Mesenchymal stem cell (in vitro differentiated cells and primary cell): ENCODE results near the gene TBC1D22A.

Source experiments
- DNase-seq: peaks from one replicate; pipeline ENCODE4 v3.0.0-alpha.2; 2013
- H2AFZ ChIP-seq: one replicate; pipeline ENCODE4 v1.6.1; 2013; ENCODE audit warnings: low read depth, mild to moderate bottlenecking, control low read depth, inconsistent platforms, low read length, moderate library complexity
- H2AK5ac ChIP-seq: 2 replicates; pipeline ENCODE4 v1.6.1; 2013; ENCODE audit warnings: low read length, moderate library complexity, mild to moderate bottlenecking, inconsistent platforms; ENCODE audit not compliant: severe bottlenecking
- H2BK120ac ChIP-seq: one replicate; pipeline ENCODE4 v1.6.1; 2013; ENCODE audit warnings: low read depth, mild to moderate bottlenecking, inconsistent platforms, low read length, moderate library complexity
- H2BK12ac ChIP-seq, 2 experiments: one replicate each; pipeline ENCODE4 v1.6.1; 2013; ENCODE audit warnings: inconsistent platforms in 2 of 2, low read length in 2 of 2, mild to moderate bottlenecking in 2 of 2, moderate library complexity in 2 of 2, control low read depth in 1 of 2
- H2BK15ac ChIP-seq: one replicate; pipeline ENCODE4 v1.6.1; 2013; ENCODE audit warnings: mild to moderate bottlenecking, low read depth, inconsistent platforms; ENCODE audit not compliant: poor library complexity, severe bottlenecking
- H2BK5ac ChIP-seq: 2 replicates; pipeline ENCODE4 v1.6.1; 2013; ENCODE audit warnings: low read depth, mild to moderate bottlenecking, low read length, control low read depth, inconsistent platforms; ENCODE audit not compliant: poor library complexity, severe bottlenecking
- H3K14ac ChIP-seq, 2 experiments: one replicate each; pipeline ENCODE4 v1.6.1; 2013; ENCODE audit warnings: inconsistent platforms in 2 of 2, low read length in 2 of 2, control low read depth in 1 of 2, mild to moderate bottlenecking in 1 of 2, moderate library complexity in 1 of 2
- H3K18ac ChIP-seq, 2 experiments: one replicate each; pipeline ENCODE4 v1.6.1; 2013; ENCODE audit warnings: inconsistent platforms in 2 of 2, low read length in 2 of 2, control low read depth in 1 of 2, low read depth in 1 of 2, mild to moderate bottlenecking in 1 of 2
- H3K23ac ChIP-seq, 2 experiments: one replicate each; pipeline ENCODE4 v1.6.1; 2013; ENCODE audit warnings: inconsistent platforms in 2 of 2, low read length in 2 of 2, mild to moderate bottlenecking in 2 of 2, moderate library complexity in 2 of 2, control low read depth in 1 of 2
- H3K27ac ChIP-seq: 2 replicates; pipeline ENCODE4 v1.5.1; 2013; ENCODE audit warnings: mild to moderate bottlenecking, moderate library complexity, low read length, control low read depth, inconsistent platforms; ENCODE audit not compliant: poor library complexity, severe bottlenecking
- H3K27me3 ChIP-seq, 2 experiments: 2 replicates each; pipeline versions ENCODE4 v1.6.1 to v1.7.0; 2013; ENCODE audit warnings: low read length in 2 of 2, mild to moderate bottlenecking in 2 of 2, moderate library complexity in 2 of 2, control low read depth in 1 of 2, inconsistent platforms in 1 of 2; ENCODE audit not compliant: control insufficient read depth in 1 of 2, insufficient read depth in 1 of 2
- H3K36me3 ChIP-seq, 2 experiments: 2 replicates each; pipeline versions ENCODE4 v1.6.1 to v1.7.0; 2013; ENCODE audit warnings: low read length in 2 of 2, control low read depth in 1 of 2, inconsistent platforms in 1 of 2, low read depth in 1 of 2, mild to moderate bottlenecking in 1 of 2; ENCODE audit not compliant: insufficient read depth in 2 of 2, control insufficient read depth in 1 of 2
- H3K4ac ChIP-seq, 2 experiments: one replicate each; pipeline ENCODE4 v1.6.1; 2013; ENCODE audit warnings: inconsistent platforms in 2 of 2, low read length in 2 of 2, mild to moderate bottlenecking in 2 of 2, moderate library complexity in 2 of 2, control low read depth in 1 of 2, low read depth in 1 of 2
- H3K4me1 ChIP-seq: 2 replicates; pipeline ENCODE4 v1.6.1; 2013; ENCODE audit warnings: low read depth, low read length, control low read depth; ENCODE audit not compliant: control insufficient read depth, insufficient read depth
- H3K4me2 ChIP-seq: 2 replicates; pipeline ENCODE4 v1.6.1; 2013; ENCODE audit warnings: low read length, mild to moderate bottlenecking, inconsistent platforms; ENCODE audit not compliant: poor library complexity, severe bottlenecking
- H3K4me3 ChIP-seq, 2 experiments: 2 replicates each; pipeline versions ENCODE4 v1.5.1 to v1.7.0; 2013; ENCODE audit warnings: low read length in 2 of 2, mild to moderate bottlenecking in 2 of 2, control low read depth in 1 of 2, low read depth in 1 of 2; ENCODE audit not compliant: insufficient read depth in 1 of 2
- H3K79me1 ChIP-seq: replicated peaks from 2 replicates; pipeline ENCODE4 v1.6.1; 2013; ENCODE audit warnings: mild to moderate bottlenecking, control low read depth, low read length, inconsistent platforms; ENCODE audit not compliant: poor library complexity, severe bottlenecking
- H3K9ac ChIP-seq: 2 replicates; pipeline ENCODE4 v1.7.0; 2013; ENCODE audit warnings: mild to moderate bottlenecking, low read length, moderate library complexity
- H3K9me3 ChIP-seq: 2 replicates; pipeline ENCODE4 v1.7.0; 2013; ENCODE audit warnings: mild to moderate bottlenecking, low read length; ENCODE audit not compliant: control insufficient read depth
- H4K8ac ChIP-seq: one replicate; pipeline ENCODE4 v1.6.1; 2013; ENCODE audit warnings: inconsistent platforms, mild to moderate bottlenecking, low read length, moderate library complexity
- H4K91ac ChIP-seq: one replicate; pipeline ENCODE4 v1.6.1; 2013; ENCODE audit warnings: mild to moderate bottlenecking, low read length, inconsistent platforms
- WGBS: methylation state at CpG from one replicate; pipeline ENCODE4 v1.1.7; 2013; ENCODE audit warnings: mixed read lengths; 5-methylcytosine and 5-hydroxymethylcytosine counted together

TBC1D22A gene

DNA sequence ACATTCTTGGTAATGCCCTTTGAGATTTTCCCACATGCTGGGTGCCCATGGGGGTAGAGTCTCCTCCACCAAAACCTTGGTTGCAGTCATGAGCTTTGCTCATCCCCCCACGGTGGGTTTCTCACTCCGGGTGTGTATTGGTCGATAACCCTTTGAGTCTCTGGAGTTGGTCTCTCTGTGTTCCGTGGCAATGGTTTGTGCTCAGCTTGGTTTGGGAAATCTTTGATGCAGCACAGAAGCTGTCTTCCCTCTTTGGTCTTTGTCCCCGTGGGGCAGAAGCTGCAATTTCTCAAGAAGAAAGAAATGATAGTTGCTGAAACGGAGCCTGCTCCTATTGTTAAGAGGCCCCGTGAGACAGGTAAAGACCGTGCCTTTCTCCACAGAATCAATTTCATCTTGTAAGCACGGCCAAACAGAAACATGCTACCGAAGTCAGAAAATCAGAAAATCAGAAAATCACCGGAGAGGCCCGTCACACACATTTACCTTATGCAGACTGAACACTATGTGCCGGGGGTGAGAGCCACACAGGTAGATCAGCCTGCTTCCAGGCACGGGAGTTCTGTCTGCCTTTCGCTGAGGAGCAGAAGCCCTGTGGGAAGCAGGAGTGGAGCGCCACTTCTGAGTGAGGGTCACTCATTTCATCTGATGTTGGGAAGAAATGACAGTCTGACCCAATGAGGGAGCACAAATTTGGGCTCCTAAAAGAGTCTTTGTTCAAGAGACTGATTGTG lies 186.1 kb downstream of the TBC1D22A start:
- H2BK15ac ChIP-seq, result no peak overlapping the region
- no peak overlapping the region for H3K27ac ChIP-seq
- H3K36me3 ChIP-seq, result peaks cover 18 to 41% of the 10 kb centered on the region in 2 experiments
- 95% methylated on average over 15 of the region's 16 CpGs for WGBS
- H3K4me3 ChIP-seq, result no peak overlapping the region
- no peak overlapping the region for H3K23ac ChIP-seq
- no peak overlapping the region for H3K18ac ChIP-seq
- no peaks in the 10 kb centered on the region for H3K9me3 ChIP-seq
- no peak overlapping the region for H3K4me2 ChIP-seq
- H2BK12ac ChIP-seq, result no peak overlapping the region
- no peak overlapping the region for H4K8ac ChIP-seq
- H3K9ac ChIP-seq, result no peak overlapping the region
- H4K91ac ChIP-seq, result no peak overlapping the region
- no peaks in the 10 kb centered on the region for H3K27me3 ChIP-seq
- H3K4ac ChIP-seq, result no peak overlapping the region
- H2AFZ ChIP-seq, result no peak overlapping the region
- no peak overlapping the region for H2AK5ac ChIP-seq
- H3K14ac ChIP-seq, result no peak overlapping the region
- H3K79me1 ChIP-seq, result peaks cover 54% of the 10 kb centered on the region
- H2BK5ac ChIP-seq, result no peak overlapping the region
- H3K4me1 ChIP-seq, result peaks cover 2% of the 10 kb centered on the region
- DNase-seq, result no peak
- no peak overlapping the region for H2BK120ac ChIP-seq

DNA sequence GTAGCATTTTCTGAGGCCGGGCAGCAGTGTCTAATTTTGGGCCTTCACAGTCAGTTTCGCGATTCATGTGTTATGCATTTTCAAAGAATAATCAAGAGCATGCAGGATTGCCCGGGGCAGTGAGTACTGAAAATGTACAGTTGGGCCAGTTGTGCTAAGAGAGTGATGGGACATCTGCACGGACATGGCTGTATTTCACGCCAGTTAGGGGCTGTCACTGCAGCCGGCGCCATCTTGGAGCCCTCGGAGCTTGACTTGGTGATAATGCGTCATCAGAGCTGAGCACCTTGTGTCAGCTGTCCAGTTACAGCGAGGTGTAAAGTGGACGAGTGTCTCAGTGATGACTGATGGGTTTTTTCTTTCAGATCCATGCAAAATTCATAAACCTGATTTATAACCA lies 188.9 kb downstream of the TBC1D22A start:
- no peak overlapping the region for H4K8ac ChIP-seq
- no peak overlapping the region for H3K4me2 ChIP-seq
- no peaks in the 10 kb centered on the region for H3K9me3 ChIP-seq
- H3K18ac ChIP-seq, result no peak overlapping the region
- no peak overlapping the region for H3K9ac ChIP-seq
- no peak overlapping the region for H2BK12ac ChIP-seq
- no peak overlapping the region for H2BK5ac ChIP-seq
- H3K27me3 ChIP-seq, result no peaks in the 10 kb centered on the region
- no peak overlapping the region for H3K14ac ChIP-seq
- no peak overlapping the region for H2BK120ac ChIP-seq
- H3K27ac ChIP-seq, result no peak overlapping the region
- DNase-seq, result no peak
- H3K4me3 ChIP-seq, result no peak overlapping the region
- H2BK15ac ChIP-seq, result no peak overlapping the region
- H3K4me1 ChIP-seq, result peaks cover 2% of the 10 kb centered on the region
- no peak overlapping the region for H2AK5ac ChIP-seq
- no peak overlapping the region for H3K23ac ChIP-seq
- no peak overlapping the region for H2AFZ ChIP-seq
- WGBS, result 96% methylated on average over 12 of the region's 12 CpGs
- H3K36me3 ChIP-seq, result peaks cover 14 to 36% of the 10 kb centered on the region in 2 experiments
- peaks cover 51% of the 10 kb centered on the region for H3K79me1 ChIP-seq
- H3K4ac ChIP-seq, result no peak overlapping the region
- no peak overlapping the region for H4K91ac ChIP-seq

DNA sequence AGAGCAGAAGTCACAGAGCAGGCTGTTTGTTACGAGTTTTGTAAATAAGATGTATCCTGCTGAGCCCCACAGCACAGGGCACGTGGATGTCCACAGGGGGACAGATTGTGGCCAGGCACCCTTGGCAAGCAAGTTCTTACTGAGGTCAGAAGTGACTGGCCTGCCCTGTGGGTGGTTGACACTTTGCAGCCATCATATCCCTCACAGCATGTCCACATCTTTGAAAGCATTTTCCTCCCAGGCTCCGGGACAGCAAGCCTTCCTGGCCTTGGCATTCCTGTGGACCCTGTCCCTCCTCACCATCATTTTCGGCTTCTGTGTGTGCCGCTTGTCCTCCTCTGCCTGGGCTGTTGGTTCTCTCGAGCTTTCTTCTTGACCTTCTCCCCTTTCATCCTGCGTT lies 189.5 kb downstream of the TBC1D22A start:
- Histone ChIP-seq H2AFZ (no peak overlapping the region), H4K8ac (no peak overlapping the region), H3K4me2 (no peak overlapping the region), H2BK12ac (no peak overlapping the region), H4K91ac (no peak overlapping the region), H3K27ac (no peak overlapping the region), H3K4me3 (no peak overlapping the region), H3K23ac (no peak overlapping the region), H2BK5ac (no peak overlapping the region), H2BK15ac (no peak overlapping the region), H3K27me3 (no peaks in the 10 kb centered on the region), H3K79me1 (peaks cover 45% of the 10 kb centered on the region), H3K14ac (no peak overlapping the region), H3K36me3 (peaks cover 10 to 33% of the 10 kb centered on the region in 2 experiments), H3K18ac (no peak overlapping the region), H2BK120ac (no peak overlapping the region), H3K9ac (no peak overlapping the region), H3K4me1 (peaks cover 2% of the 10 kb centered on the region), H3K4ac (no peak overlapping the region), H3K9me3 (no peaks in the 10 kb centered on the region), H2AK5ac (no peak overlapping the region)
- no peak for DNase-seq
- WGBS, result 89% methylated on average over 5 of the region's 7 CpGs

- Histone ChIP-seq H3K27ac (no peak overlapping the region), H3K79me1 (peaks cover 39% of the 10 kb centered on the region), H2AK5ac (no peak overlapping the region), H2BK5ac (no peak overlapping the region), H2BK15ac (no peak overlapping the region), H3K4me2 (no peak overlapping the region), H2BK120ac (no peak overlapping the region), H3K4me3 (no peak overlapping the region), H4K91ac (no peak overlapping the region), H2BK12ac (no peak overlapping the region), H3K4ac (no peak overlapping the region), H3K36me3 (peaks cover 5 to 35% of the 10 kb centered on the region in 2 experiments), H3K9ac (no peak overlapping the region), H4K8ac (no peak overlapping the region), H3K14ac (no peak overlapping the region), H3K23ac (no peak overlapping the region), H3K27me3 (no peaks in the 10 kb centered on the region), H3K4me1 (peaks cover 2% of the 10 kb centered on the region), H2AFZ (no peak overlapping the region), H3K9me3 (no peaks in the 10 kb centered on the region), H3K18ac (no peak overlapping the region)
- DNase-seq, result no peak
- 84% methylated on average over 15 of the region's 18 CpGs for WGBS
Measured at GRCh38 chr22:46953968-46954765, 191.7 kb downstream of the TBC1D22A start.
